ENCODE data around the gene VSIG8.

VSIG8 gene

GRCh38 chr1:159828176-159828575 is 34.3 kb downstream of the VSIG8 start:
- no peak for DNase-seq

- DNase-seq, result no peak
These were observed 34.9 kb downstream of the VSIG8 start for GRCh38 chr1:159827549-159827948.

- no peak for DNase-seq
These were observed 35.4 kb downstream of the VSIG8 start for GRCh38 chr1:159827102-159827490.

DNA sequence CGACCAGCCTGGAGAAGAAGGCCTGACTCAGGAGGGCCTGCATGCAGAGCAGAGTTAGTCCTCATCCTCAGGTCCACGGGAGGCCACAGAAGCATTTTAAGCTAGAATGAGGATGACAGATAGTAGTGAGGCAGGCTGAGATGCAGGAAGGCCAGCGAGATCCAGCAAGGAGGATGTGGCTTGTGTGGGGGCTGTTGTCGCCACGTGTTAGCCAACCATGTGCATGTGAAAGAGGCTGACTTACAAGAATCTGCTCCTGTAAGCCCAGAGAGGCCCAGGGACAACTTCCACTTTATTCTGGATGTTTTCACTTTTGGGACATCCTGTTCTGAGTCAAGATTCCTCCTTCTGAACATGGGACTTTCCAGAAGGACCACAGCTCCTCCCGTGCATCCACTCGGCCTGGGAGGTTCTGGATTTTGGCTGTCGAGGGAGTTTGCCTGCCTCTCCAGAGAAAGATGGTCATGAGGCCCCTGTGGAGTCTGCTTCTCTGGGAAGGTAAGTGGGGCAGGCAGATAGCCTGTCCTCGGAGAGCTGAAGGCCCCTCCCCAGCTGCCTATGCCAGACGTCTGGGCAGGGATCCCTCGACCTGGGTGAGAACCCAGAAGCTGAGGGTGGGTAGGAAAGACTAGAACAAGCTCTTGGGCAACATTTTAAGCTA is 35.9 kb downstream of the VSIG8 start, which contains the start of gene SLAMF8:
SLAMF8 (plus strand) TSS at position 433 of the 661 bp plus-strand sequence; CDS start at position 459, 26 bp downstream.
- no peak for DNase-seq

GRCh38 chr1:159825564-159825963 is 36.9 kb downstream of the VSIG8 start:
- no peak for DNase-seq

GRCh38 chr1:159823406-159823805 is 39.1 kb downstream of the VSIG8 start:
- no peak for DNase-seq

GRCh38 chr1:159821171-159821867 is 41.1 kb downstream of the VSIG8 start:
- no peak for DNase-seq

GRCh38 chr1:159817276-159818041 is 45.0 kb downstream of the VSIG8 start:
- peak; percentile 93 for DNase-seq

GRCh38 chr1:159815926-159816325 is 46.5 kb downstream of the VSIG8 start:
- DNase-seq, result no peak

DNA sequence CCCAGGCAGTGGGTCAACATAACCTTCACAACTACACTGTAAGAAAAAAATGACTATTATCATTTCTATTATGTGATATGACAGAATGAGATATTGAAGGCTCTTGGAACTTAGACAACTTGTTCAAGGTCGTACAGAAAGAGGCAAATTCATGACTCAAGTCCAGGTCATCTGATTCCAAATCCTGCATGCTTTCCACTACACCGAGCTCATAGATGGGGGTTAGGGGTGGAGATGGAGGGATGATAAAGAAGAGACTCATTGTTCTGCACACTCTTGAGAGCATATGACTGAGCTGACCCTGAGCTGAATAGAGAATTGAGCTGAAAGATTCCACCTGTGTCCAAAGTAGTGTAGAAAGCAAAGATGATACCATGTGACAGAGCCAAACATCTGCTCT is 57.5 kb downstream of the VSIG8 start:
- DNase-seq, result no peak

Measured in NCI-H2029 (cell line).